SK-N-MC (cell line): ENCODE results near the gene LRRC71.

Experiments used
- DNase-seq: peaks from one replicate; pipeline ENCODE4 v3.0.0-alpha.2; 2011; ENCODE audit warnings: low read depth, low spot score
- H3K27ac ChIP-seq: fragments of 200-600 bp; sonication (generic); 2 replicates; pipeline ENCODE4 v1.5.1; 2016; ENCODE audit warnings: mixed run types
- H3K36me3 ChIP-seq: fragments of 200-600 bp; sonication (generic); 2 replicates; pipeline ENCODE4 v1.6.1; 2017; ENCODE audit warnings: antibody characterized with exemption, low read length, mixed read lengths; ENCODE audit not compliant: insufficient read depth
- H3K4me3 ChIP-seq: fragments of 200-600 bp; sonication (generic); 2 replicates; pipeline ENCODE4 v1.5.1; 2016
- H3K9ac ChIP-seq: fragments of 200-600 bp; sonication (generic); 2 replicates; pipeline ENCODE4 v1.8.0; 2017; ENCODE audit warnings: mixed run types, mixed read lengths; ENCODE audit not compliant: insufficient read length
- H3K9me3 ChIP-seq: fragments of 200-600 bp; sonication (generic); 2 replicates; pipeline ENCODE4 v1.6.1; 2017; ENCODE audit warnings: low read depth, mild to moderate bottlenecking, antibody characterized with exemption, low read length, moderate library complexity, mixed read lengths
- EZH2 ChIP-seq: fragments of 200-600 bp; sonication (generic); IDR thresholded peaks from one replicate; pipeline ENCODE4 v1.6.1; 2017; ENCODE audit warnings: antibody characterized with exemption
- FOXP2 ChIP-seq: optimal IDR thresholded peaks from 2 replicates; pipeline ENCODE3; 2011; ENCODE audit warnings: mild to moderate bottlenecking, moderate library complexity; ENCODE audit not compliant: insufficient read depth; ENCODE audit errors: extremely low read length, control extremely low read depth
- POLR2AphosphoS5 ChIP-seq: IDR thresholded peaks from 2 replicates; pipeline ENCODE4 v1.6.1; 2012; ENCODE audit warnings: mild to moderate bottlenecking, low read depth, low read length, borderline replicate concordance

LRRC71 gene

DNA sequence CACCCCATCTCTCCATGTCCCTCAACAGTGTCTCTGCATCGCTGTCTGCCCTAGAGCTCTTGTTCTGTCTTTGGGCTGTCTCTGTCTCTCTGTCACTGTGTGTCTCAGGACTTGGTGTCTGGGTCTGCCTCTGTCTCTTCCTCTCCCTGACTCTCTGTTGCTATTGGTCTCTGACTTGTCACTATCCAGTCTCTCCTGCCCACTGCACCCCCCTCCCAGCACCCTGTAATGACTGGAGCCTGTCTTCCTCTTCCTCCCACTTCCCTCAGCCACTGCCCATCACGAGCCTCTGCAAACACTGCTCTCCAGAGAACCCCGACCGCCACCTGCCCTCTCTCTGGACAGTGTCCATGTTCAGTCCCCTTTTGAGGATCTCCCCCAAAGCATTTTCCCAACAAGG lies 14.8 kb upstream of the LRRC71 start:
- Histone ChIP-seq H3K9me3 (no peaks in the 10 kb centered on the region), H3K4me3 (no peak overlapping the region), H3K36me3 (no peaks in the 10 kb centered on the region), H3K9ac (no peak overlapping the region), H3K27ac (no peak overlapping the region)
- no peak for DNase-seq
- TF ChIP-seq POLR2AphosphoS5 = no peak
- TF ChIP-seq FOXP2 = no peak
- no peak for TF ChIP-seq EZH2

- H3K4me3 ChIP-seq = no peak overlapping the region
- no peak overlapping the region for H3K9ac ChIP-seq
- no peak overlapping the region for H3K27ac ChIP-seq
- H3K9me3 ChIP-seq = no peaks in the 10 kb centered on the region
- DNase-seq = no peak
- H3K36me3 ChIP-seq = no peaks in the 10 kb centered on the region
- TF ChIP-seq FOXP2 (no peak), EZH2 (no peak), POLR2AphosphoS5 (no peak)
Measured at GRCh38 chr1:156906206-156906906, 14.1 kb upstream of the LRRC71 start.

DNA sequence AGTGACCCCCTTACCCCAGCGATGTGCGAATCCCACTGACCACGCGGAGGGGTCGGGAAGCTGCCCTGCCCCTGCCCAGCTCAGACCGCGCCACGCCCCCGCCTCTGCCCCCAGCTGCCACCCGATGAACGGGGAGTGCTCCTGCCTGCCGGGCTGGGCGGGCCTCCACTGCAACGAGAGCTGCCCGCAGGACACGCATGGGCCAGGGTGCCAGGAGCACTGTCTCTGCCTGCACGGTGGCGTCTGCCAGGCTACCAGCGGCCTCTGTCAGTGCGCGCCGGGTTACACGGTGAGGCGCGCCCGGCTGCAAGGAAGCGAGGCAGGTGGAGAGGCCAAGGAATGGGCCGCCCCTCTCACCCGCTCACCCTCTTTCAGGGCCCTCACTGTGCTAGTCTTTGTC lies 11.9 kb upstream of the LRRC71 start:
- Histone ChIP-seq H3K4me3 (no peak overlapping the region), H3K9ac (no peak overlapping the region), H3K36me3 (no peaks in the 10 kb centered on the region), H3K9me3 (no peaks in the 10 kb centered on the region), H3K27ac (no peak overlapping the region)
- DNase-seq = no peak
- no peak for TF ChIP-seq POLR2AphosphoS5
- no peak for TF ChIP-seq EZH2
- TF ChIP-seq FOXP2 = no peak

- no peaks in the 10 kb centered on the region for H3K36me3 ChIP-seq
- no peak overlapping the region for H3K27ac ChIP-seq
- no peaks in the 10 kb centered on the region for H3K9me3 ChIP-seq
- TF ChIP-seq FOXP2 (no peak), EZH2 (no peak), POLR2AphosphoS5 (no peak)
- no peak for DNase-seq
- no peak overlapping the region for H3K4me3 ChIP-seq
- no peak overlapping the region for H3K9ac ChIP-seq
Measured at GRCh38 chr1:156908955-156909354, 11.5 kb upstream of the LRRC71 start.

GRCh38 chr1:156909671-156910070 lies 10.8 kb upstream of the LRRC71 start:
- DNase-seq = no peak
- H3K4me3 ChIP-seq = no peak overlapping the region
- no peaks in the 10 kb centered on the region for H3K9me3 ChIP-seq
- H3K9ac ChIP-seq = no peak overlapping the region
- no peak overlapping the region for H3K27ac ChIP-seq
- no peaks in the 10 kb centered on the region for H3K36me3 ChIP-seq
- TF ChIP-seq POLR2AphosphoS5 (no peak), EZH2 (no peak), FOXP2 (no peak)

- H3K4me3 ChIP-seq = no peak overlapping the region
- H3K27ac ChIP-seq = no peak overlapping the region
- H3K9ac ChIP-seq = no peak overlapping the region
- DNase-seq = no peak
- H3K9me3 ChIP-seq = no peaks in the 10 kb centered on the region
- TF ChIP-seq FOXP2 (no peak), EZH2 (no peak), POLR2AphosphoS5 (no peak)
- H3K36me3 ChIP-seq = no peaks in the 10 kb centered on the region
Measured at GRCh38 chr1:156910309-156910782, 10.1 kb upstream of the LRRC71 start.

- H3K9me3 ChIP-seq = no peaks in the 10 kb centered on the region
- no peaks in the 10 kb centered on the region for H3K36me3 ChIP-seq
- TF ChIP-seq EZH2 (no peak), FOXP2 (no peak), POLR2AphosphoS5 (no peak)
- H3K4me3 ChIP-seq = no peak overlapping the region
- no peak for DNase-seq
- H3K9ac ChIP-seq = no peak overlapping the region
- no peak overlapping the region for H3K27ac ChIP-seq
Measured at GRCh38 chr1:156911577-156912298, 8.7 kb upstream of the LRRC71 start.

- H3K9ac ChIP-seq = no peak overlapping the region
- H3K36me3 ChIP-seq = no peaks in the 10 kb centered on the region
- TF ChIP-seq EZH2 (no peak), POLR2AphosphoS5 (no peak), FOXP2 (no peak)
- no peak for DNase-seq
- no peak overlapping the region for H3K27ac ChIP-seq
- no peaks in the 10 kb centered on the region for H3K9me3 ChIP-seq
- H3K4me3 ChIP-seq = no peak overlapping the region
Measured at GRCh38 chr1:156912310-156912709, 8.1 kb upstream of the LRRC71 start.
